HG03095 (cell line): Measurements from ENCODE around the gene FXYD6.

Source experiments
- ATAC-seq: cut with Tn5 transposase; IDR thresholded peaks from one replicate; pipeline ENCODE4 v1.9.1; 2021; ENCODE audit warnings: moderate library complexity; ENCODE audit not compliant: unreplicated experiment

The FXYD6 gene

GRCh38 chr11:117910941-117911655 lies 34.6 kb upstream of the FXYD6 start:
- ATAC-seq: no peak

GRCh38 chr11:117910525-117910924 lies 34.1 kb upstream of the FXYD6 start:
- no peak for ATAC-seq

DNA sequence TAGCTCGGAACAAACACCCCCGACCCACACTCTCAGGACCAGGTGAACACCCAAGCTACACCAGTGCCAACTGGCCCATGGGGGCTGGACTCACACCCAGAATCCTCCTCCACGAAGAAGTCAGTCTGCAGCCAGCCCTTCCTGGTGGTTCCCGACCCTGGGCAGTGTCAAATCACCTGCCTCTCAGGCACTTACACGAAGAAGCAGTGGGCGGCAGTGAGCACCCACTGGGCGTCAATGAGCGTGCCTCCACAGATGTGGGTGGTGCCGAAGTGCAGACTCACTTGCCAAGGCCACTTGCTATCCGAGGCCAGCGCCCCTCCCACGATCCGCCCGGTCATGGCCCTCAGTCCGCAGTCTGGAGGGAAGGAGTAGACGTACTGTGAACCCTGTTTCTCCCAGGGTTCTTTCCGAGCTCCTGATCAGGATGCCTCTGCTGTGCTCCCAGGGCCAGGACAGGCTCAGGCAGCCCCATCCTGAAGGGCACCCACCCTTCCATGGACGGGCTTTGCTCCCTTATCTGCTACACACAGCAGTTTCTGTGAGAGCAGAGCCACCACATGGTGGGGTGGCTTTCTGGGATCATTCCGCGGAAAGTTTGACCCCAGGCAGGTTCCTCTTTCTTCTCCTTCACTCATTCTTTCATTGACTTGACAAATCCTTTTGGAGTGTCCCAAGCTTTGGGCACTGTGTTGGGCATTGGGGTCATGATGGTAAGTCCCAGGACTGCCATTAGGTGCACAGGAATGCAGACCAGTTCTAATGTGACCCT lies 33.3 kb upstream of the FXYD6 start:
- ATAC-seq: no peak

- ATAC-seq: no peak
Observed at GRCh38 chr11:117908959-117909610, 32.6 kb upstream of the FXYD6 start.

DNA sequence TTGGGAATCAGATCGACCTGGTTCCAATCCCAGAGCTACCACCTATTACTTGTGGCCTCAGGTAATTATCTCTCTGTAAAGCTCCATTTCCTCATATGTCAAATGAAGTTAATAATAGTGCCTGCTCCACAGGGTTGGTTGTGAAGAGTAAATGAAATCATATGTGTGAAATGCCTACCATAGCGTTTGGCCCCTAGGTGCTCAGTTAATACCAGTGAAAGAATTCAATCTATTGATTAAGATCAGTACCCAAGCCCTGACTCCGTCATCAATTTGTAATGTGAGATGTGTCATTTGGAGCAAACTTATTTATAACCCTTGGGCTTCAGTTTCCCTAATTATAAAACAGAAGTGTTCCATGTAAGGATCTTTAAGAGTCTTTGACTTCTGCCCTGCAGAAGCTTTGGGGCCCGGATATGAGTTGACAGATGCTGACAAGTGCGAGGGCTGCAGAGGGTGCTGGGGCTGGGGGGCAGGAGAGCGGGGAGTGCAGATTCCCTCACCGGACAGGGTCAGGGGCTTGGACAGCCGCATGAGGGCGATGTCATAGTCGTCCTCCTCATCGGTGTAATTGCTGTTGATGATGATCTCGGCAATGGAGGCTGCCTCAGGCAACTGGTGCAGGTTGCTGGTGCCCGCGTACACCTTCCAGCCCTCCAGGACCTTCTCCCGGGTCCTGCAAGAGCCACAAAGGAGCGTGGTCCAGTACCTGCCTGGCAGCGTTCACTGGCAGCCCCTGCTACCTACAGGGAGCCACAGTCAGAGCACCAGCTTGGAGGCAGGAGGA lies 31.8 kb upstream of the FXYD6 start:
- no peak for ATAC-seq

GRCh38 chr11:117907276-117908108 lies 31.0 kb upstream of the FXYD6 start:
- ATAC-seq: no peak

GRCh38 chr11:117906710-117907109 lies 30.3 kb upstream of the FXYD6 start:
- no peak for ATAC-seq

- no peak for ATAC-seq
Observed at GRCh38 chr11:117906126-117906525, 29.7 kb upstream of the FXYD6 start.

- no peak for ATAC-seq
Observed at GRCh38 chr11:117905524-117905923, 29.1 kb upstream of the FXYD6 start.

- ATAC-seq: no peak
Observed at GRCh38 chr11:117903505-117904382, 27.3 kb upstream of the FXYD6 start.

- ATAC-seq: no peak
Observed at GRCh38 chr11:117902001-117902845, 25.8 kb upstream of the FXYD6 start.

DNA sequence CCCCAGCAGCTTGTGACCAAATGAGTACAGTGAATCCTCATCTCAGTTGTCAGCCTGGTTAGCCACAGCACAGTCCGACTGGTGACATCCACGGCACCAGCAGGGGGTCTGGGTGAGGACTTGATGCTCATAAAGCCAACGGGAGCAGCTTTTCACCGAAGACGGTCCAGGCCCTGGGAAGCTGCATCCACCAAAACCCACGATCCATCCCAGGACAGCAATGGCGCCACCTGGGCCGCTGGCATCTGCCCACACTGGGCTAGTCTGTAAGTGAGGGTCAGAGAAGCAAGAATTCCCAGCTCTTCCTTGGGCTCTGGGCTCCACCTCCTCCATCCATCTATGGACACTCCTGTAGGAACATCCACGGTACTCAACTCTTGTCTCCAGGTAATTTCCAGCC lies 25.1 kb upstream of the FXYD6 start:
- no peak for ATAC-seq

- no peak for ATAC-seq
Observed at GRCh38 chr11:117900720-117901440, 24.4 kb upstream of the FXYD6 start.

GRCh38 chr11:117900121-117900648 lies 23.7 kb upstream of the FXYD6 start:
- ATAC-seq: no peak

GRCh38 chr11:117898059-117898458 lies 21.6 kb upstream of the FXYD6 start:
- no peak for ATAC-seq

DNA sequence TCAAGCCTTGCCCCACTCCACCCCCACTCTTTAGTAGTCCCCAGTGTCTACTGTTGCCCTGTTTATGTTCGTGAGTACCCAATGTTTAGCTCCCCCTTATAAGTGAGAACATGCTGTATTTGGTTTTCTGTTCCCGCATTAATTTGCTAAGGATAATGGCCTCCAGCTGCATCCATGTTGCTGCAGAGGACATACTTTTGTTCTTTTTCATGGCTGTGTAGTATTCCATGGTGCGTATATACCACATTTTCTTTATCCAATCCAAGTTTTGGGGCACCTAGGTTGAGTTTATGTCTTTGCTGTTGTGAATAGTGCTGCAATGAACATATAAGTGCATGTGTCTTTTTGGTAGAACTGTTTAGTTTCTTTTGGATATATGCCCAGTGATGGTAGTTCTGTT lies 16.2 kb upstream of the FXYD6 start:
- no peak for ATAC-seq

DNA sequence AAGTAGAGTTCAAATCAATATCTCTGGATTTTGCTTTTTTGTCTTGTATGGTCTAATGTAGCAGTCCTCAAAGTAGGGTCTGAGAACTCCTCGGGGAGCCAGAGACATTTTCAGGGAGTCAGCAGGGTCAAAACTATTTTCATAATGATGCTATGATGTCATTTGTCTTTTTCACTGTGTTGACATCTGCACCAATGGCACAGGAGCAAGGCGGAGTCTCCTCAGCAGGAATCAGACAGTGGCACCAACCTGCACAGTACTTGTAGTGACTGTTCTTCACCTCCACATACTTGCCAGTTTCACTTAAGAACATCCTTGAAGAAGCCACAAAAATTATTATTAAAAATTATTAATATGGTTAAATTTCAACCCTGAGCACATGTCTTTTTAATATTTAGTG lies 14.9 kb upstream of the FXYD6 start:
- no peak for ATAC-seq
